Measurements from ENCODE around the gene SLC22A13.

DNA sequence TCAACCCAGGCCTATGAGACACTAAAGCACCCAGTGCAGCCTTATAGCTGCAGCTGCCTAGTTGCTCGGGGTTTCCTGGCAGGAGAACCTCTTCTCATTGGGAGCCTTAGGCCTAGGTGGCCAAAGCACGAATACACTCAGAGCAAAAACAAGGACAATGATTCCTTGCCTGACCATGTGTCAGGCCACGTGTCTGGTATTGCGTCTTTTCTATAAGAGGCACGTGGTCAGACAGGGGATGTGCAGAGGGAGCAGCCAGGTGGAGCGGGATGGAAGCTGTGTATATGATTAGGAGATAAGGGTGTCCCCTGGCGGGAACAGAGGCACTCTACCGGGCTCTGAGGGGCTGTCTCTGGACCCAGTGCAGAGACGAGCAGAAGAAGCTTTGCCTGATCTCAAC lies 42.8 kb downstream of the SLC22A13 start:
- TF ChIP-seq POLR2A (IDR thresholded peaks at IDR 0.05; ENCODE audit: low read depth, low read length) (no peak), POLR2AphosphoS5 (IDR thresholded peaks at IDR 0.05; ENCODE audit: insufficient read depth, low read depth, low read length) (no peak), EZH2 (IDR thresholded peaks at IDR 0.05; ENCODE audit: borderline replicate concordance, low read depth, low read length, severe bottlenecking) (no peak), GATA2 (IDR thresholded peaks at IDR 0.05; ENCODE audit: insufficient read depth, insufficient read length, low read depth, low read length) (no peak)
- TF ChIP-seq, protein P1, sequence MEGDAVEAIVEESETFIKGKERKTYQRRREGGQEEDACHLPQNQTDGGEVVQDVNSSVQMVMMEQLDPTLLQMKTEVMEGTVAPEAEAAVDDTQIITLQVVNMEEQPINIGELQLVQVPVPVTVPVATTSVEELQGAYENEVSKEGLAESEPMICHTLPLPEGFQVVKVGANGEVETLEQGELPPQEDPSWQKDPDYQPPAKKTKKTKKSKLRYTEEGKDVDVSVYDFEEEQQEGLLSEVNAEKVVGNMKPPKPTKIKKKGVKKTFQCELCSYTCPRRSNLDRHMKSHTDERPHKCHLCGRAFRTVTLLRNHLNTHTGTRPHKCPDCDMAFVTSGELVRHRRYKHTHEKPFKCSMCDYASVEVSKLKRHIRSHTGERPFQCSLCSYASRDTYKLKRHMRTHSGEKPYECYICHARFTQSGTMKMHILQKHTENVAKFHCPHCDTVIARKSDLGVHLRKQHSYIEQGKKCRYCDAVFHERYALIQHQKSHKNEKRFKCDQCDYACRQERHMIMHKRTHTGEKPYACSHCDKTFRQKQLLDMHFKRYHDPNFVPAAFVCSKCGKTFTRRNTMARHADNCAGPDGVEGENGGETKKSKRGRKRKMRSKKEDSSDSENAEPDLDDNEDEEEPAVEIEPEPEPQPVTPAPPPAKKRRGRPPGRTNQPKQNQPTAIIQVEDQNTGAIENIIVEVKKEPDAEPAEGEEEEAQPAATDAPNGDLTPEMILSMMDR (IDR thresholded peaks at IDR 0.05; ENCODE audit: extremely low read depth in 1 of 2, insufficient read depth in 1 of 2, low read depth in 1 of 2, low read length in 2 of 2), result no peak
- TF ChIP-seq, protein P2, sequence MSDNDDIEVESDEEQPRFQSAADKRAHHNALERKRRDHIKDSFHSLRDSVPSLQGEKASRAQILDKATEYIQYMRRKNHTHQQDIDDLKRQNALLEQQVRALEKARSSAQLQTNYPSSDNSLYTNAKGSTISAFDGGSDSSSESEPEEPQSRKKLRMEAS (IDR thresholded peaks at IDR 0.05; ENCODE audit: insufficient read depth, insufficient read length), result no peak

Measured in endothelial cell of umbilical vein (primary cell).